Effector memory CD8-positive, alpha-beta T cell (primary cell): ENCODE data around the gene IL3RA.
"Not testable (repeated sequence)": the region's sequence is repeated elsewhere in the genome, so short reads cannot be mapped to it uniquely, and the experiment has no call there.

Experiments used
- ATAC-seq: fragments of 150-1000 bp; cut with Tn5 transposase; replicated peaks from 2 replicates; pipeline ENCODE4 v1.10.0; 2021; ENCODE audit warnings: mild to moderate bottlenecking, moderate library complexity
- DNase-seq, 3 experiments: peaks; one replicate each; pipeline ENCODE4 v3.0.0; 2021
- H3K27ac Mint-ChIP-seq, 2 donors: one replicate each; pipeline ENCODE4 v1.8.0; 2022; ENCODE audit warnings: mild to moderate bottlenecking in 2 of 2, mixed read lengths in 2 of 2, moderate library complexity in 2 of 2
- H3K27me3 Mint-ChIP-seq, 2 donors: one replicate each; pipeline ENCODE4 v1.8.0; 2022; ENCODE audit warnings: mixed read lengths in 2 of 2
- H3K36me3 Mint-ChIP-seq: one replicate; pipeline ENCODE4 v1.8.0; 2022; ENCODE audit warnings: mild to moderate bottlenecking, moderate library complexity, mixed read lengths; ENCODE audit not compliant: insufficient read depth
- H3K4me1 Mint-ChIP-seq, 2 donors: one replicate each; pipeline ENCODE4 v1.8.0; 2022; ENCODE audit warnings: low read depth in 2 of 2, mixed read lengths in 2 of 2
- H3K4me3 Mint-ChIP-seq, 2 donors: one replicate each; pipeline ENCODE4 v1.8.0; 2022; ENCODE audit warnings: mild to moderate bottlenecking in 2 of 2, mixed read lengths in 2 of 2, moderate library complexity in 2 of 2
- H3K9me3 Mint-ChIP-seq, 2 donors: one replicate each; pipeline ENCODE4 v1.8.0; 2022; ENCODE audit warnings: mixed read lengths in 2 of 2

Gene IL3RA

DNA sequence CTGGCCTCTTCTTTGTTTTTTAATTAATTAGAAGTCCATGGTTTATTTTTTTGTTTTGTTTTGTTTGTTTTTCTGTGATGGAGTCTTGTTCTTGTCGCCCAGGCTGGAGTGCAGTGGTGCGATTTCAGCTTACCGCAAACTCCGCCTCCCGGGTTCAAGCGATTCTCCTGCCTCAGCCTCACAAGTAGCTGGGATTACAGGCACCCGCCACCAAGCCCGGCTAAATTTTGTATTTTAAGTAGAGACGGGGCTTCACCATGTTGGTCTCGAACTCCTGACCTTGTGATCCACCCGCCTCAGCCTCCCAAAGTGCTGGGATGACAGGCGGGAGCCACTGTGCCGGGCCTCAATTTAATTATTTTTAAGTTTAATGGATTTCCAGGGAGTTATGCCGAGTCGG is 13.0 kb downstream of the IL3RA start:
- H3K27ac Mint-ChIP-seq, H3K27me3 Mint-ChIP-seq, DNase-seq: not testable (repeated sequence)

DNA sequence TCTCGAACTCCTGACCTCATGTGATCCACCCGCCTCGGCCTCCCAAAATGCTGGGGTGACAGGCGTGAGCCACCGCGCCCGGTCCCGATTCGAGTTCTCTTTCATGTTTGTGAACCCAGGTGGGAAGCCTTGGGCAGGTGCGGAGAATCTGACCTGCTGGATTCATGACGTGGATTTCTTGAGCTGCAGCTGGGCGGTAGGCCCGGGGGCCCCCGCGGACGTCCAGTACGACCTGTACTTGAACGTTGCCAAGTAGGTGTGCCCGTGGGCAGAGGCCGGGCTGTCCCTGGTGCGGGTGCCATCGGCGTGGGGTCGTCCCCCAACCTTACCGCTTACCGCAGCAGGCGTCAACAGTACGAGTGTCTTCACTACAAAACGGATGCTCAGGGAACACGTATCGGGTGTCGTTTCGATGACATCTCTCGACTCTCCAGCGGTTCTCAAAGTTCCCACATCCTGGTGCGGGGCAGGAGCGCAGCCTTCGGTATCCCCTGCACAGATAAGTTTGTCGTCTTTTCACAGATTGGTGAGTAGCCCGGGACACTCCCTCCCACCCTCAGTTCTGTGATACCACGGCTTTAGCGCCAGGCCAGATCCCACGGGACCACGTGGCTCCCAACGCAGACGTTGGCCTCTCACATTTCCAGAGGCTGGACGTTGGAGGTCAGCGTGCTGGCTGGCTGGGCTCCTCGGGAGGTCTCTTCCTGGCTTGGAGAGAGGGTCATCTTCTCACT is 15.6 kb downstream of the IL3RA start:
- peaks cover 3 to 15% of the 10 kb centered on the region in 2 donors for H3K4me1 Mint-ChIP-seq
- no peak overlapping the region for H3K4me3 Mint-ChIP-seq
- no peak for DNase-seq
- H3K36me3 Mint-ChIP-seq = no peaks in the 10 kb centered on the region
- no peak for ATAC-seq
- no peak overlapping the region for H3K27ac Mint-ChIP-seq
- H3K9me3 Mint-ChIP-seq = no peaks in the 10 kb centered on the region
- no peaks in the 10 kb centered on the region for H3K27me3 Mint-ChIP-seq

More for the DNA sequence above, 13.0 kb downstream of the IL3RA start:
- not testable (repeated sequence) for ATAC-seq, H3K9me3 Mint-ChIP-seq, H3K4me3 Mint-ChIP-seq, H3K36me3 Mint-ChIP-seq
- peaks cover 5 to 10% of the 10 kb centered on the region in 2 donors for H3K4me1 Mint-ChIP-seq

DNA sequence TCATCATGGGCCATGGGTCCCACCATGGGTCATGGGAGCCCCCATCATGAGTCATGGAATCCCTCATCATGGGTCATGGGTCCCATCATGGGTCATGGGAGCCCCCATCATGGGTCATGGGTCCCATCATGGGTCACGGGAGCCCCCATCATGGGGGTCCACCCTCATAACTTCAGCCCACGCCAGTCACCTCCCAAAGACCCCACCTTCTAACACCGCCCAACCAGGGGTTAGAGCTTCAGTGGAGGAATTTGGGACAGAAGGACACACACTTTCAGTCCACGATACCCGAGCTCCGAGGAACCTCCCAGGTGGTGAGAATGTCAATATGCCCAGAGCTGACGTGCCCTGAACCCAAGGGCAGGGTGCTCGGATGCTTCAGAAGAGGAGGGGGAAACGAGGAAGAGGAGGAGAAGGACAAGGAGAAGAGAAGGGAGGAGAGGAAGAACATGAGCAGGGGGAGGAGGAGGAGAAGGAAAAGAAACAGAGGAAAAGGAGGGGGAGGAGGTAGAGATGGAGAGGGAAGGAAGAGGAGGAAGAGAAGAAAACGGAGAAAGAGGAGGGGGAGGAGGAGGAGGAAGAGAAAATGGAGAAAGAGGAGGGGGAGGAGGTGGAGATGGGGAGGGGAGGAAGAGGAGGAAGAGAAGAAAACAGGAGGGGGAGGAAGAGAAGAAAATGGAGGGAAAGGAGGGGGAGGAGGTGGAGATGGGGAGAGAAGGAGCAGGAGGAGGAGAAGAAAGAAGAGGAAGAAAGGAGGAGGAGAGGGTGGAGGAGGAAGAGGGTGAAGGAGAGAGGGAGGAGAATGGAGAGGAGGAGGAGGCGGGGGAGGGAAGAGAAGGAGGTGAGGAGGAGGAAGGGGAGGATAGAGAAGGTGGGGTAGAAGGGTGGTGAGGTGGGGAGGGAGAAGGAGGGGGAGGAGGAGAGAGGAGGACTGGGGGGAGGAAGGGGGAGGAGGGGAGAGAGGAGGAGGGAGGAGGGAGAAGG is 17.7 kb downstream of the IL3RA start:
- no peaks in the 10 kb centered on the region for H3K9me3 Mint-ChIP-seq
- no peak overlapping the region for H3K4me3 Mint-ChIP-seq
- ATAC-seq = no peak
- H3K4me1 Mint-ChIP-seq = peaks cover 3 to 11% of the 10 kb centered on the region in 2 donors
- no peak for DNase-seq
- peaks cover 2% of the 10 kb centered on the region for H3K36me3 Mint-ChIP-seq
- peak overlapping the region; percentile 52 to 86 for H3K27ac Mint-ChIP-seq
- no peaks in the 10 kb centered on the region for H3K27me3 Mint-ChIP-seq

DNA sequence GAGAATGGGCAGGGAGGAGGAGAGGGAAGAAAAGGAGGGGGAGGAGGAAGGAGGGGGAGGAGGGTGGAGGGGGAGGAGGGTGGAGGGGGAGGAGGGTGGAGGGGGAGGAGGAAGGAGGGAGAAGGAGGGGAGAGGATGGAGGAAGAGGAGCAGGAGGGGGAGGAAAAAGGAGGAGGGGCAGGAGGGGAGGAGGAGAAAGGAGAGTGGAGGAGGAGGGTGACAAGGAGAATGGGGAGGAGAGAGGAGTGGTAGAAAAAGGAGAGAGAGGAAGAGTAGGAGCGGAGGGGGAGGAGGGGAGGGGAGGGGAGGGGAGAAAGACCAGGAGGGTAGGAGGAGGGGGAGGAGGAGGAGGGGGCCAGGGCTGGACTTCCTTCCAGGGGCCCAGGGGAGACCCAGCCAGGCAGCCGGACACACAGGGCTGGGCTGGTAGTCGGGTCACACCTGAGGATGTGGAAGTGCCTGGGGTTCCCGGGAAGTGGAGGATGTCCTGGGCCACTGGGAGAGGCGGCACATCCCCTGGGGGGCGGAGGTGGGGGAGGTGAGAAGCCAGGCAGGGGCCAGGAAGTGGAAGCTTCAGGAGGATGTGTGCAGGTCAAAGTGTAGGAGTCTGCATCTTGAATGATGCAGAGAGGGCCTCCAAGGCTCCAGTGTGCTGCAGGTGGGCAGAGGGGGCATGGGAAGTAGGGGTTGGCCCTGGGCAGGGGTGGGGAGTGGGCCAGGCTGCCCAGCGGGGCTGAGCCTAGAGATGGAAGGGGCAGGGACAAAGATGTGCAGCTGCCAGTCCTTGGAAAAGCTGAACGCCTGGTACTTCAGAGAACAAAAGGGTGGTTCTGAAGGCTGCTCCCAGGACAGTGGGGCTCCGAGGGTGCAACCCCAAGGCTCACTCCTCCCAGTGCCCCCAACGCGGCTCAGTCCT is 18.8 kb downstream of the IL3RA start:
- Mint-ChIP-seq H3K27ac (peak overlapping the region; percentile 44 to 45), H3K36me3 (peaks cover 7% of the 10 kb centered on the region), H3K27me3 (no peaks in the 10 kb centered on the region), H3K4me1 (peaks cover 3 to 14% of the 10 kb centered on the region in 2 donors), H3K4me3 (no peak overlapping the region), H3K9me3 (no peaks in the 10 kb centered on the region)
- ATAC-seq (no peak), DNase-seq (no peak)

DNA sequence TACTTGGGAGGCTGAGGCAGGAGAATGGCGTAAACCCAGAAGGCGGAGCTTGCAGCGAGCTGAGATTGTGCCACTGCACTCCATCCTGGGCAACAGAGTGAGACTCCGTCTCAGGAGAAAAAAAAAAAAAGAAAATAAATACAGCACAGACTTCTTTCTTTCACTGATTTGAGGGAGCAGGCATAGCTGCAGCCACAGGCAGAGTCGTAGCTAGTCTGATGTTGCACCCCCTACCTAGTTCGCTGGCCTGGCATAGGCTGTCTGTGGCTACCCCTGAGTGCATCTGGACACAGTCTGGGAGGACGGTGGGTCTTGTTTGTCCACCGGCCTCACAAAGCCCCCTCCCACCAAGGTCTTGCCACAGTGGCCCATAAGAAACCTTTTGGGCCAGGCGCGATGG is 21.4 kb downstream of the IL3RA start:
- Mint-ChIP-seq H3K27me3 (no peaks in the 10 kb centered on the region), H3K4me1 (peaks cover 3 to 14% of the 10 kb centered on the region in 2 donors), H3K27ac (no peak overlapping the region), H3K9me3 (no peaks in the 10 kb centered on the region), H3K4me3 (no peak overlapping the region), H3K36me3 (peaks cover 9% of the 10 kb centered on the region)
- ATAC-seq (no peak), DNase-seq (no peak)

DNA sequence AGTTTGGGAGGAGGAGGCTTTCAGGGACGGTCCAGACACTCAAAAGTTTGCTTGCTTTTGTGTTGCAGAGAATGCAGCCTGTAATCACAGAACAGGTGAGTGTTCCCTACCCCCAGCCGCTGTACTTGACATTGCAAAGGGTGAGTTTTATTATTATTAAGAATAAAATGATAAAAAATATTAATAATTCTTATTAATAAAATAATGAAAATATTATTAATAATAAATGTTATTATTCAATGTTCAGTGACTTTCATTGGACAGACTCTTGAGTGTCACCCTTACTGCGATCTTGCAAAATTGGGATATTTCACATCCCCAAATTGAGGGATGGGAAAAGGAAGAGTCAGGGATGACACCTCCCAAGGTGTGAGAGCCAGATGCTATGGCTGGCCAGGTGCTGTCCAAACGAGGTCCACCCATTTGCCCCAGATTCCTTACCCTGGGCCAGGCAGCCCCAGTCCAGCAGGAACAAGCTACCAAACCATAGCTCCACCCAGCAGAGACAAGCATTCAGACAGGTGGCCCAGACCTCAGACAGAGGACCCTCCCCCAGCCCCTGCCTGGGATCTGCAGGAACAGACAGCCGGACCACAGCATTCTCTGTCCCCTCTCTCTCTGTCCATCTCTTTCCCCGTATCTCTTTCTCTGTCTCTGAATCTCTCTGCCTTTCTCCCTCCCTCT is 22.4 kb downstream of the IL3RA start:
- ATAC-seq (no peak), DNase-seq (no peak)
- H3K36me3 Mint-ChIP-seq = peaks cover 9% of the 10 kb centered on the region
- no peaks in the 10 kb centered on the region for H3K27me3 Mint-ChIP-seq
- H3K4me3 Mint-ChIP-seq = no peak overlapping the region
- peak overlapping the region in 1 of 2 donors; percentile 23 for H3K27ac Mint-ChIP-seq
- peaks cover 3 to 14% of the 10 kb centered on the region in 2 donors for H3K4me1 Mint-ChIP-seq
- no peaks in the 10 kb centered on the region for H3K9me3 Mint-ChIP-seq

DNA sequence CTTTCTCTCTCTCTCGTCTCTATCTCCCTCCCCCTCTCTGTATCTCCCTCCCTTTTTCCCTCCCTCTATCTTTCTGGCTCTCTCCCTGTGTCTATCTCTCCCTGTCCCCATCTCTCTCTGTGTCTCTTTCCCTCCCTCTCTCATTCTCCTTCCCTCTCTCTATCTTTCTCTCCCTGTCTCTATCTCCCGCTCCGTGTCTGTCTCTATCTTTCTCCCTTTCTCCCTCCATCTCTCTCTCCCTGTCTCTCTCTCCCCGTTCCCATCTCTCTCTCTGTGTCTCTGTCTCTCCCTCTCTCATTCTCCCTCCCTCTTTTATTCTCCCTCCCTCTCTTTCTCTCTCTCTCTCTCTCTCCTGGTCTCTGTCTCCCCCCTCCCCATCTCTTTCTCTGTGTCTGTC is 22.9 kb downstream of the IL3RA start:
- peak overlapping the region in 1 of 2 donors; percentile 23 for H3K27ac Mint-ChIP-seq

DNA sequence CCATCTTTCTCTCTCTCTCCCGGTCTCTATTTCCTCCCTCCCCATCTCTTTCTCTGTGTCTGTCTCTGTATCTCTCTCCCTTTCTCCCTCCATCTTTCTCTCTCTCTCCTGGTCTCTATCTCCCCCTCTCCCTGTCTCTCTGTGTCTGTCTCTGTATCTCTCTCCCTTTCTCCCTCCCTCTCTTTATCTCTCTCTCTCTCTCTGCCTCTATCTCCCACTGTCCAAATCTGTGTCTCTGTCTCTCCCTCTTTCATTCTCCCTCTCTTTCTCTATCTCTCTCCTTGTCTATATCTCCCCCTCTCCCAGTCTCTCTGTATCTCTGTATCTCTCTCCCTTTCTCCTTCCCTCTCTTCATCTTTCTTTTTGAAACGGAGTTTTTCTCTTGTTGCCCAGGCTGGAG is 23.6 kb downstream of the IL3RA start:
- ATAC-seq (no peak), DNase-seq (no peak)
- H3K9me3 Mint-ChIP-seq = no peaks in the 10 kb centered on the region
- H3K27ac Mint-ChIP-seq = peak overlapping the region in 1 of 2 donors; percentile 23
- H3K4me1 Mint-ChIP-seq = peaks cover 0 to 9% of the 10 kb centered on the region in 2 donors
- no peak overlapping the region for H3K4me3 Mint-ChIP-seq
- peaks cover 13% of the 10 kb centered on the region for H3K36me3 Mint-ChIP-seq
- H3K27me3 Mint-ChIP-seq = no peaks in the 10 kb centered on the region

More for the DNA sequence above, 22.9 kb downstream of the IL3RA start:
- no peaks in the 10 kb centered on the region for H3K27me3 Mint-ChIP-seq
- H3K9me3 Mint-ChIP-seq = no peaks in the 10 kb centered on the region
- no peak for DNase-seq
- H3K4me1 Mint-ChIP-seq = peaks cover 0 to 9% of the 10 kb centered on the region in 2 donors
- peaks cover 9% of the 10 kb centered on the region for H3K36me3 Mint-ChIP-seq
- ATAC-seq = no peak
- no peak overlapping the region for H3K4me3 Mint-ChIP-seq

DNA sequence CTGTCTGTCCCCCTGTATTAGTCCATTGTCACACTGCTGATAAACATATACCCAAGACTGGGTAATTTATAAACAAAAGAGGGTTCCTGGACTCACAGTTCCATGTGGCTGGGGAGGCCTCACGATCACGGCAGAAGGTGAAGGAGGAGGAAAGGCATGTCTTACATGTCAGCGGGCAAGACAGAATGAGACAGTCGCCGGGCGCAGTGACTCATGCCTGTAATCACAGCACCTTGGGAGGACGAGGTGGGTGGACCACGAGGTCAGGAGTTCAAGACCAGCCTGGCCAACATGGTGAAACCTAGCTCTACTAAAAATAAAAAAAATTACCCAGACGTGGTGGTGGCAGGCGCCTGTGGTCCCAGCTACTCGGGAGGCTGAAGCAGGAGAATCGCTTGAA is 24.7 kb downstream of the IL3RA start:
- DNase-seq (no peak), ATAC-seq (no peak)
- peaks cover 13% of the 10 kb centered on the region for H3K36me3 Mint-ChIP-seq
- H3K27me3 Mint-ChIP-seq = no peaks in the 10 kb centered on the region
- no peaks in the 10 kb centered on the region for H3K9me3 Mint-ChIP-seq
- peaks cover 0 to 4% of the 10 kb centered on the region in 2 donors for H3K4me1 Mint-ChIP-seq
- no peak overlapping the region for H3K27ac Mint-ChIP-seq
- H3K4me3 Mint-ChIP-seq = no peak overlapping the region

DNA sequence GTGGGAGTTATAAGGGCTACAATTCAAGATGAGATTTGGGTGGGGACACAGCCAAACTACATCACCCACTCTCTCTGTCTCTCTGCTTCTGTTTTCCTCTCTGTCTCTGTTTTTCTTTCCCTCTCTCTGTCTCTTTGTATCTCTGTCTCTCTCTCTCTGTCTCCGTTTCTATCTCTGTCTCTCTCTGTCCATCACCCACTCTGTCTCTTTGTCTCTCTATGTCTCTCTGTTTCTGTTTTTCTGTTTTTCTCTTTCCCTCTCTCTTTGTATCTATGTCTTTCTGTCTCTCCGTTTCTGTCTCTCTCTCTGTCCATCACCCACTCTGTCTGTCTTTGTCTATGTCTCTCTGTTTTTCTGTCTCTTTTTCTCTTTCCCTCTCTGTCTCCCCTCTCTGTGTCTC is 25.3 kb downstream of the IL3RA start:
- Mint-ChIP-seq H3K27ac (peak overlapping the region in 1 of 2 donors; percentile 14), H3K9me3 (no peaks in the 10 kb centered on the region), H3K4me3 (no peak overlapping the region), H3K36me3 (peaks cover 13% of the 10 kb centered on the region), H3K27me3 (no peaks in the 10 kb centered on the region), H3K4me1 (peaks cover 0 to 4% of the 10 kb centered on the region in 2 donors)
- ATAC-seq (no peak), DNase-seq (no peak)

DNA sequence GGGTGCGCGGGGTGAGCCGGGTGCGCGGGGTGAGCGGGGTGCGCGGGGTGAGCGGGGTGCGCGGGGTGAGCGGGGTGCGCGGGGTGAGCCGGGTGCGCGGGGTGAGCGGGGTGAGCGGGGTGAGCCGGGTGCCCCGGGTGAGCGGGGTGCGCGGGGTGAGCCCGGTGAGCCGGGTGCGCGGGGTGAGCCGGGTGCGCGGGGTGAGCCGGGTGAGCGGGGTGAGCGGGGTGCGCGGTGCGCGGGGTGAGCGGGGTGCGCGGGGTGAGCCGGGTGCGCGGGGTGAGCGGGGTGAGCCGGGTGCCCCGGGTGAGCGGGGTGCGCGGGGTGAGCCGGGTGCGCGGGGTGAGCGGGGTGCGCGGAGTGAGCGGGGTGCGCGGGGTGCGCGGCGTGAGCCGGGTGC is 29.8 kb downstream of the IL3RA start:
- not testable (repeated sequence) for H3K27me3 Mint-ChIP-seq, H3K9me3 Mint-ChIP-seq

DNA sequence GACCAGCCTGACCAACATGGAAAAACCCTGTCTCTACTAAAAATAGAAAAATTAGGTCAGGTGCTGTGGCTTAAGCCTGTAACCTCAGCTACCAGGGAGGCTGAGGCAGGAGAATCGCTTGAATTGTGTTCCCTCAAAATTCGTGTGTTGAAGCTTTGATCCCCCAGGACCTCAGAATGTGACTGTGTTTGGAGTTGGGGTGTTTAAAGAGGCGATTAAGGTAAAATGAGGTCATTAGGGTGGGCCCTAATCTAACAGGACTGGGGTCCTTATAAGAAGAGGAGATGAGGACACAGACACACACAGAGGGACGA is 31.8 kb downstream of the IL3RA start:
- Mint-ChIP-seq H3K4me1 (no peaks in the 10 kb centered on the region), H3K4me3 (no peak overlapping the region), H3K27ac (peak overlapping the region in 1 of 2 donors; percentile 44), H3K27me3 (no peaks in the 10 kb centered on the region), H3K9me3 (no peaks in the 10 kb centered on the region), H3K36me3 (peaks cover 4% of the 10 kb centered on the region)
- no peak for DNase-seq
- ATAC-seq = no peak

More for the DNA sequence above, 29.8 kb downstream of the IL3RA start:
- not testable (repeated sequence) for ATAC-seq, H3K27ac Mint-ChIP-seq, H3K36me3 Mint-ChIP-seq, H3K4me3 Mint-ChIP-seq, H3K4me1 Mint-ChIP-seq, DNase-seq
